SJSA1 (cell line): ENCODE measurements around the gene TMEM203. TPM values are rescaled to one million over a fixed set of nuclear protein-coding genes. Genes with fewer than 3 reads are reported as not detected.

Experiments
- DNase-seq, 2 experiments: peaks; one replicate each; pipeline ENCODE4 v3.0.0-alpha.2; 2015 to 2020; ENCODE audit warnings: low spot score in 2 of 2, low read depth in 1 of 2
- H3K27ac ChIP-seq: fragments of 250-450 bp; sonication (Bioruptor Pico); 2 replicates; pipeline ENCODE4 v1.5.1; 2020; ENCODE audit warnings: mild to moderate bottlenecking, moderate library complexity
- H3K27me3 ChIP-seq: fragments of 250-450 bp; sonication (Bioruptor Pico); replicated peaks from 2 replicates; pipeline ENCODE4 v1.5.1; 2020; ENCODE audit warnings: mild to moderate bottlenecking, moderate library complexity
- H3K36me3 ChIP-seq: fragments of 250-450 bp; sonication (Bioruptor Pico); 2 replicates; pipeline ENCODE4 v1.5.1; 2020; ENCODE audit warnings: mild to moderate bottlenecking
- H3K4me1 ChIP-seq: fragments of 250-450 bp; sonication (Bioruptor Pico); replicated peaks from 2 replicates; pipeline ENCODE4 v1.6.1; 2021; ENCODE audit warnings: mild to moderate bottlenecking
- H3K4me3 ChIP-seq: fragments of 250-450 bp; sonication (Bioruptor Pico); 2 replicates; pipeline ENCODE4 v1.5.1; 2020; ENCODE audit warnings: mild to moderate bottlenecking
- H3K9me3 ChIP-seq: fragments of 250-450 bp; sonication (Bioruptor Pico); replicated peaks from 2 replicates; pipeline ENCODE4 v1.5.1; 2020; ENCODE audit warnings: mild to moderate bottlenecking
- total RNA-seq: library from RNA; depleted of rRNA; stranded (reverse); fragments of >200 nt; shearing (Covaris generic); gene quantifications from 2 replicates; pipeline ENCODE4 v1.2.3, GENCODE V29; 2014; rRNA removed

TMEM203 gene
- total RNA-seq, 1 experiment from 2014 or later = 44.5 TPM

GRCh38 chr9:137156567-137157375, 48.7 kb downstream of the TMEM203 start:
- no peaks in the 10 kb centered on the region for H3K36me3 ChIP-seq
- peaks cover 42% of the 10 kb centered on the region for H3K27me3 ChIP-seq
- H3K4me3 ChIP-seq = no peak overlapping the region
- H3K9me3 ChIP-seq = no peaks in the 10 kb centered on the region
- DNase-seq = no peak
- peaks cover 4% of the 10 kb centered on the region for H3K4me1 ChIP-seq
- no peak overlapping the region for H3K27ac ChIP-seq

Other genes starting within 250 kb of the TMEM203 start
- gene PTGDS, start 228.1 kb downstream of the TMEM203 start, total RNA-seq = not detected in 2 replicates
- not detected in 2 replicates for gene LCNL1, start 222.7 kb downstream of the TMEM203 start, total RNA-seq
- gene PAXX, start 213.2 kb downstream of the TMEM203 start, total RNA-seq = 14.5 and 15.1 TPM in 2 replicates
- 0.89 TPM in 1 of 2 replicates, not detected in the other for gene CLIC3, start 209.1 kb downstream of the TMEM203 start, total RNA-seq
- 0.81 and 1.3 TPM in 2 replicates for gene ABCA2, start 177.4 kb downstream of the TMEM203 start, total RNA-seq
- gene FUT7, start 173.6 kb downstream of the TMEM203 start, total RNA-seq = not detected in 2 replicates
- gene NPDC1, start 159.5 kb downstream of the TMEM203 start, total RNA-seq = not detected in 2 replicates
- not detected in 2 replicates for gene ENTPD2, start 151.6 kb downstream of the TMEM203 start, total RNA-seq
- 21.5 and 24.9 TPM in 2 replicates for gene SAPCD2, start 135.1 kb downstream of the TMEM203 start, total RNA-seq
- gene UAP1L1, start 128.1 kb downstream of the TMEM203 start, total RNA-seq = 3.4 and 5.6 TPM in 2 replicates
- gene MAN1B1, start 118.7 kb downstream of the TMEM203 start, total RNA-seq = 51.8 and 64.4 TPM in 2 replicates
- gene DPP7, start 90.9 kb downstream of the TMEM203 start, total RNA-seq = 5.1 and 6.4 TPM in 2 replicates
- not detected in 2 replicates for gene GRIN1, start 66.5 kb downstream of the TMEM203 start, total RNA-seq
- not detected in 2 replicates for gene LRRC26, start 35.6 kb downstream of the TMEM203 start, total RNA-seq
- not detected in 2 replicates for gene TMEM210, start 33.6 kb downstream of the TMEM203 start, total RNA-seq
- 11.7 and 13.7 TPM in 2 replicates for gene ANAPC2, start 17.1 kb downstream of the TMEM203 start, total RNA-seq
- 94.2 and 177 TPM in 2 replicates for gene SSNA1, start 17.0 kb downstream of the TMEM203 start, total RNA-seq
- gene TPRN, start 4.9 kb downstream of the TMEM203 start, total RNA-seq = 6.0 and 6.1 TPM in 2 replicates
- 5.2 and 6.5 TPM in 2 replicates for gene NDOR1, start 52 bp upstream of the TMEM203 start, total RNA-seq
- gene RNF208, start 16.6 kb upstream of the TMEM203 start, total RNA-seq = not detected in 2 replicates
- gene CYSRT1, start 19.5 kb upstream of the TMEM203 start, total RNA-seq = 0.24 TPM in 1 of 2 replicates, not detected in the other
- not detected in 2 replicates for gene RNF224, start 21.9 kb upstream of the TMEM203 start, total RNA-seq
- not detected in 2 replicates for gene SLC34A3, start 25.3 kb upstream of the TMEM203 start, total RNA-seq
- 229 and 232 TPM in 2 replicates for gene TUBB4B, start 35.6 kb upstream of the TMEM203 start, total RNA-seq
- gene STPG3, start 45.6 kb upstream of the TMEM203 start, total RNA-seq = not detected in 2 replicates
- 35.2 and 41.9 TPM in 2 replicates for gene NELFB, start 49.7 kb upstream of the TMEM203 start, total RNA-seq
- 9.7 and 10.9 TPM in 2 replicates for gene TOR4A, start 72.1 kb upstream of the TMEM203 start, total RNA-seq
- gene NRARP, start 96.6 kb upstream of the TMEM203 start, total RNA-seq = 0.97 and 1.2 TPM in 2 replicates
- 1.8 and 4.0 TPM in 2 replicates for gene EXD3, start 217.5 kb upstream of the TMEM203 start, total RNA-seq
- gene NOXA1, start 217.7 kb upstream of the TMEM203 start, total RNA-seq = not detected in 2 replicates
- not detected in 2 replicates for gene ENTPD8, start 235.7 kb upstream of the TMEM203 start, total RNA-seq